ENCODE results near the gene ATF4.

The ATF4 gene

GRCh38 chr22:39528681-39529486 lies 8.5 kb downstream of the ATF4 start:
- DNase-seq (ENCODE audit: low spot score), result peak; percentile 94

GRCh38 chr22:39529487-39529851 lies 9.1 kb downstream of the ATF4 start:
- no peak for DNase-seq (ENCODE audit: low spot score)

- no peak for DNase-seq (ENCODE audit: low spot score)
Measured at GRCh38 chr22:39530116-39530515, 9.8 kb downstream of the ATF4 start.

- DNase-seq (ENCODE audit: low spot score), result no peak
Measured at GRCh38 chr22:39530692-39531331, 10.4 kb downstream of the ATF4 start.

- peak; percentile 98 for DNase-seq (ENCODE audit: low spot score)
Measured at GRCh38 chr22:39532215-39533073, 12.1 kb downstream of the ATF4 start, which contains the start of gene RPS19BP1. Gene RPS19BP1 (minus strand): TSS chr22:39532748. CDS start chr22:39532738, 10 bp downstream.

- no peak for DNase-seq (ENCODE audit: low spot score)
Measured at GRCh38 chr22:39534092-39534506, 13.7 kb downstream of the ATF4 start.

GRCh38 chr22:39534591-39535356 lies 14.4 kb downstream of the ATF4 start:
- peak; percentile 94 for DNase-seq (ENCODE audit: low spot score)

- no peak for DNase-seq (ENCODE audit: low spot score)
Measured at GRCh38 chr22:39535357-39535725, 15.0 kb downstream of the ATF4 start.

- no peak for DNase-seq (ENCODE audit: low spot score)
Measured at GRCh38 chr22:39535831-39536449, 15.6 kb downstream of the ATF4 start.

GRCh38 chr22:39536711-39537110 lies 16.3 kb downstream of the ATF4 start:
- DNase-seq (ENCODE audit: low spot score), result no peak

GRCh38 chr22:39537975-39538374 lies 17.6 kb downstream of the ATF4 start:
- no peak for DNase-seq (ENCODE audit: low spot score)

- DNase-seq (ENCODE audit: low spot score), result peak; percentile 76
Measured at GRCh38 chr22:39543095-39543494, 22.7 kb downstream of the ATF4 start.

- DNase-seq (ENCODE audit: low spot score), result peak; percentile 85
Measured at GRCh38 chr22:39545386-39546365, 25.3 kb downstream of the ATF4 start.

- DNase-seq (ENCODE audit: low spot score), result no peak
Measured at GRCh38 chr22:39546889-39547586, 26.7 kb downstream of the ATF4 start.

GRCh38 chr22:39547587-39547947 lies 27.2 kb downstream of the ATF4 start:
- DNase-seq (ENCODE audit: low spot score), result no peak

GRCh38 chr22:39553429-39553828 lies 33.1 kb downstream of the ATF4 start:
- DNase-seq (ENCODE audit: low spot score), result no peak

- no peak for DNase-seq (ENCODE audit: low spot score)
Measured at GRCh38 chr22:39554151-39554550, 33.8 kb downstream of the ATF4 start.

GRCh38 chr22:39556970-39557841 lies 36.8 kb downstream of the ATF4 start:
- no peak for DNase-seq (ENCODE audit: low spot score)

Measured in ecto neural progenitor cell (in vitro differentiated cells).